DOHH2 (cell line): ENCODE data around the gene SLC27A6.

Experiments
- H3F3A ChIP-seq: fragments of 200-600 bp; sonication (generic), shearing (Covaris generic); 2 replicates; pipeline ENCODE4 v1.6.0; 2016; ENCODE audit warnings: antibody characterized with exemption, mild to moderate bottlenecking; ENCODE audit not compliant: control insufficient read depth, insufficient read depth
- H3K27ac ChIP-seq: fragments of 200-600 bp; sonication (generic); 2 replicates; pipeline ENCODE4 v1.5.1; 2014; ENCODE audit warnings: low read depth, mild to moderate bottlenecking, low read length, moderate library complexity
- H3K27me3 ChIP-seq: fragments of 200-600 bp; sonication (generic); 2 replicates; pipeline ENCODE4 v1.6.1; 2014; ENCODE audit warnings: mild to moderate bottlenecking, low read length, mixed read lengths; ENCODE audit not compliant: control insufficient read depth
- H3K36me3 ChIP-seq: fragments of 200-600 bp; sonication (generic); 2 replicates; pipeline ENCODE4 v1.6.1; 2014; ENCODE audit warnings: mild to moderate bottlenecking, low read length, moderate library complexity, mixed read lengths; ENCODE audit not compliant: control insufficient read depth
- H3K4me1 ChIP-seq: fragments of 200-600 bp; sonication (generic); 2 replicates; pipeline ENCODE4 v1.6.1; 2014; ENCODE audit warnings: mild to moderate bottlenecking, low read length, mixed read lengths; ENCODE audit not compliant: control insufficient read depth
- H3K4me2 ChIP-seq: fragments of 200-600 bp; sonication (generic); 2 replicates; pipeline ENCODE4 v1.6.0; 2014; ENCODE audit warnings: mild to moderate bottlenecking, low read length, moderate library complexity
- H3K4me3 ChIP-seq: fragments of 200-600 bp; sonication (generic); 2 replicates; pipeline ENCODE4 v1.5.1; 2014; ENCODE audit warnings: mild to moderate bottlenecking, low read length, mixed read lengths
- H3K79me2 ChIP-seq: fragments of 200-600 bp; sonication (generic); 2 replicates; pipeline ENCODE4 v1.6.1; 2014; ENCODE audit warnings: mild to moderate bottlenecking, low read length, mixed read lengths; ENCODE audit not compliant: control insufficient read depth
- H3K9me2 ChIP-seq: fragments of 200-600 bp; sonication (generic); replicated peaks from 2 replicates; pipeline ENCODE4 v1.6.1; 2014; ENCODE audit warnings: mild to moderate bottlenecking, low read length, mixed read lengths; ENCODE audit not compliant: control insufficient read depth
- H3K9me3 ChIP-seq: fragments of 200-600 bp; sonication (generic); 2 replicates; pipeline ENCODE4 v1.6.1; 2014; ENCODE audit warnings: antibody characterized with exemption, low read length, mixed read lengths; ENCODE audit not compliant: control insufficient read depth, insufficient read depth
- H4K20me1 ChIP-seq: fragments of 200-600 bp; sonication (generic); 2 replicates; pipeline ENCODE4 v1.6.0; 2014; ENCODE audit warnings: low read depth, mild to moderate bottlenecking, antibody characterized with exemption, low read length, moderate library complexity; ENCODE audit not compliant: control insufficient read depth, insufficient read depth
- EZH2phosphoT487 ChIP-seq: fragments of 200-600 bp; sonication (generic); IDR thresholded peaks from 2 replicates; pipeline ENCODE4 v1.6.1; 2017; ENCODE audit warnings: borderline replicate concordance, mild to moderate bottlenecking, antibody characterized with exemption, low read length, moderate library complexity, mixed read lengths
- TF ChIP-seq, protein P1 (sequence below): fragments of 200-600 bp; sonication (generic); IDR thresholded peaks from one replicate; pipeline ENCODE4 v1.5.1; 2014; ENCODE audit warnings: antibody characterized with exemption, mild to moderate bottlenecking, low read depth, low read length; ENCODE audit not compliant: poor library complexity, severe bottlenecking

The SLC27A6 gene

DNA sequence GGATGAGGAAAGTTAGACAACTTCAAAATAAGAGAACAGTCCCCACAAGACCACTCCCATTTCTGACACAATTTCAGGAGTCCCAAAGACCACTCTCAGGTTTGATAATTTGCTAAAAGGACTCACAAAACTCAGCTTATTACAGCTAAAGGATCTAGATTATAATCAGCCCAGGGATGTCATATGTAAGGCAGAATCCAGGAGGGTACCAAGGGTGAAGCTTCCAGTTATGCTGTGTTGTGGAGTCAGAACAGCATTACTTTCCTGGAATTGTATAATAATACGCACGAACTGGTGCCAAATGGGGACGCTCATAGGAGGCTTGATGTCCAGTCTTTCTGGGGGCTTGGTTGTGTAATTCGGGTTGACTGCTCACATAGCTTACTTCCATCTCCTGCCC, 55.4 kb downstream of the SLC27A6 start:
- H3K27ac ChIP-seq: no peak overlapping the region
- H3F3A ChIP-seq: no peaks in the 10 kb centered on the region
- no peak overlapping the region for H3K4me3 ChIP-seq
- H3K4me1 ChIP-seq: no peaks in the 10 kb centered on the region
- no peaks in the 10 kb centered on the region for H3K9me3 ChIP-seq
- H3K36me3 ChIP-seq: no peaks in the 10 kb centered on the region
- no peak overlapping the region for H3K4me2 ChIP-seq
- no peaks in the 10 kb centered on the region for H3K9me2 ChIP-seq
- H4K20me1 ChIP-seq: no peaks in the 10 kb centered on the region
- no peaks in the 10 kb centered on the region for H3K27me3 ChIP-seq
- TF ChIP-seq EZH2phosphoT487: no peak
- TF ChIP-seq, protein P1, sequence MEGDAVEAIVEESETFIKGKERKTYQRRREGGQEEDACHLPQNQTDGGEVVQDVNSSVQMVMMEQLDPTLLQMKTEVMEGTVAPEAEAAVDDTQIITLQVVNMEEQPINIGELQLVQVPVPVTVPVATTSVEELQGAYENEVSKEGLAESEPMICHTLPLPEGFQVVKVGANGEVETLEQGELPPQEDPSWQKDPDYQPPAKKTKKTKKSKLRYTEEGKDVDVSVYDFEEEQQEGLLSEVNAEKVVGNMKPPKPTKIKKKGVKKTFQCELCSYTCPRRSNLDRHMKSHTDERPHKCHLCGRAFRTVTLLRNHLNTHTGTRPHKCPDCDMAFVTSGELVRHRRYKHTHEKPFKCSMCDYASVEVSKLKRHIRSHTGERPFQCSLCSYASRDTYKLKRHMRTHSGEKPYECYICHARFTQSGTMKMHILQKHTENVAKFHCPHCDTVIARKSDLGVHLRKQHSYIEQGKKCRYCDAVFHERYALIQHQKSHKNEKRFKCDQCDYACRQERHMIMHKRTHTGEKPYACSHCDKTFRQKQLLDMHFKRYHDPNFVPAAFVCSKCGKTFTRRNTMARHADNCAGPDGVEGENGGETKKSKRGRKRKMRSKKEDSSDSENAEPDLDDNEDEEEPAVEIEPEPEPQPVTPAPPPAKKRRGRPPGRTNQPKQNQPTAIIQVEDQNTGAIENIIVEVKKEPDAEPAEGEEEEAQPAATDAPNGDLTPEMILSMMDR: no peak
- H3K79me2 ChIP-seq: no peaks in the 10 kb centered on the region

DNA sequence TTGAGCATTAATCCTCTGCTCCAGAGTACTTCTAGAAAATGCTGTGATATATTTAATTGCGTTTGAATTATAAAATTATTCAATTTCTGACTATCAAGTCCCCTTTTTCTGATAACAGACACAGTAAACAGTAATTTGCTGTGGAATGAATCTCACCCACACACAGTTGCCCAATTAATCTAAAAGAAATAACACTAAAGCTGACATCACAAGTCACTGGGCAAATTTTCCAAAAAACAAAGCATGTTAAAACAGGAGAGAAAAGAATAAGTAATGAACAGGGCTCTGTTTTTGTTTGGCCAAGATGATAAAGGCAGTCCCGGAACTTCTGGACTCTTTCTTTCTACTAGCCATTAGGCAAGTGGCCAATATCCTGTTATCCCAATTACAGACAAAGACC, 56.5 kb downstream of the SLC27A6 start:
- H3K36me3 ChIP-seq: no peaks in the 10 kb centered on the region
- no peaks in the 10 kb centered on the region for H3K4me1 ChIP-seq
- no peak overlapping the region for H3K27ac ChIP-seq
- no peaks in the 10 kb centered on the region for H3K79me2 ChIP-seq
- no peaks in the 10 kb centered on the region for H3K9me2 ChIP-seq
- no peaks in the 10 kb centered on the region for H3F3A ChIP-seq
- H3K27me3 ChIP-seq: no peaks in the 10 kb centered on the region
- H3K4me3 ChIP-seq: no peak overlapping the region
- H3K4me2 ChIP-seq: no peak overlapping the region
- H3K9me3 ChIP-seq: no peaks in the 10 kb centered on the region
- no peak for TF ChIP-seq EZH2phosphoT487
- TF ChIP-seq, protein P1: no peak
- no peaks in the 10 kb centered on the region for H4K20me1 ChIP-seq

DNA sequence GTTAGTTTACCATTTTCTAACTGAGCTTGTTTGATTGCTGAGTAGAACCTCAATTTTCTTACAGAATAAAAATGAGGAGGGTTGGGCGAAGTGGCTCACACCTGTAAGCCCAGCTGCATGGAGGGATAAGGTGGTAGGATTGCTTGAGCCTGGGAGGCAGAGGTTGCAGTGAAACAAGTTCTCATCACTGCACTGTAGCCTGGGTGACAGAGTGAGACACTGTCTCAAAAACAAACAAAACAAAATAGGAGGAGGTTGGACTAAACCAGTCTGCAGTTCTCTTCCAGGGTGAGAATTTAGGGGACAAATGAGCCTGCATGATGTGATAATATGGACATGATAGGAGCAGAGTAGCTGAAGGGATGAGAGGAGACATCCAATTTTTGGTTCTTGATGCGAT, 57.3 kb downstream of the SLC27A6 start:
- H3K36me3 ChIP-seq: no peaks in the 10 kb centered on the region
- H3K79me2 ChIP-seq: no peaks in the 10 kb centered on the region
- H3K4me3 ChIP-seq: no peak overlapping the region
- no peak overlapping the region for H3K4me2 ChIP-seq
- no peak overlapping the region for H3K27ac ChIP-seq
- H3F3A ChIP-seq: no peaks in the 10 kb centered on the region
- no peaks in the 10 kb centered on the region for H3K9me2 ChIP-seq
- TF ChIP-seq EZH2phosphoT487: no peak
- TF ChIP-seq, protein P1: no peak
- no peaks in the 10 kb centered on the region for H3K27me3 ChIP-seq
- H3K9me3 ChIP-seq: no peaks in the 10 kb centered on the region
- H4K20me1 ChIP-seq: no peaks in the 10 kb centered on the region
- H3K4me1 ChIP-seq: no peaks in the 10 kb centered on the region

DNA sequence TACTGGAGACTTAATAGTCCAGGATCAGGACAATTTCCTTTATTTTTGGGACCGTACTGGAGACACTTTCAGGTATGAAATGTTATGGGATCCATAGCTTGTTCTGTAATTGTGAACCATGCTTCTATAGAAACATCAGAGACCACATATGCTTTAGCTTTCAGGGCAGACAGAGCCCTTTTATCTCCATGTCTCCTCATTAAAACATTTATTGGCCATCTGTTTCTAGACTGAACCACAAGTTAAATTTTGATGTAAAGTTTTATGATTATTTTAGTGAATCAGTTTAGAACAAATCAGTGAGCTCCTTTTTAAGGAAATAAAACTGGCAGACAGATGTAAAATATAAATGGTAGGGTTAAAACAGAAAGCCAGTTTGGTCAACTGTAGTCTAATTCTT, 62.0 kb downstream of the SLC27A6 start:
- Histone ChIP-seq H3K27ac (no peak overlapping the region), H3K4me1 (no peaks in the 10 kb centered on the region), H3F3A (no peaks in the 10 kb centered on the region), H3K36me3 (no peaks in the 10 kb centered on the region), H3K4me3 (no peak overlapping the region), H3K9me2 (no peaks in the 10 kb centered on the region), H3K9me3 (no peaks in the 10 kb centered on the region), H3K27me3 (no peaks in the 10 kb centered on the region), H3K4me2 (no peak overlapping the region), H4K20me1 (no peaks in the 10 kb centered on the region), H3K79me2 (no peaks in the 10 kb centered on the region)
- no peak for TF ChIP-seq EZH2phosphoT487
- TF ChIP-seq, protein P1: no peak
